Neural cell (in vitro differentiated cells): ENCODE results near the gene TULP4.

ENCODE experiments used
- EP300 ChIP-seq: fragments of 450-650 bp; conservative IDR thresholded peaks from 2 replicates; pipeline ENCODE4 v1.6.1; 2014; ENCODE audit warnings: antibody characterized with exemption, mild to moderate bottlenecking, moderate library complexity; ENCODE audit not compliant: poor library complexity, severe bottlenecking
- EZH2 ChIP-seq: fragments of 200-600, 300-800 bp; shearing (Covaris generic), sonication (generic); IDR thresholded peaks from 2 replicates; pipeline ENCODE4 v1.6.1; 2014; ENCODE audit warnings: antibody characterized with exemption, low read length, borderline replicate concordance, mild to moderate bottlenecking; ENCODE audit not compliant: insufficient read depth, poor library complexity, severe bottlenecking
- MXI1 ChIP-seq: fragments of 450-650 bp; conservative IDR thresholded peaks from 2 replicates; pipeline ENCODE4 v1.6.1; 2014; ENCODE audit warnings: antibody characterized with exemption, mild to moderate bottlenecking; ENCODE audit not compliant: poor library complexity, severe bottlenecking
- POLR2AphosphoS5 ChIP-seq: IDR thresholded peaks from 2 replicates; pipeline ENCODE4 v1.6.1; 2012
- SMC3 ChIP-seq: fragments of 450-650 bp; conservative IDR thresholded peaks from 2 replicates; pipeline ENCODE4 v1.6.1; 2014; ENCODE audit warnings: antibody characterized with exemption, mild to moderate bottlenecking, moderate library complexity; ENCODE audit not compliant: poor library complexity
- TF ChIP-seq, protein P1 (sequence below): fragments of 450-650 bp; IDR thresholded peaks from 2 replicates; pipeline ENCODE4 v1.5.1; 2014; ENCODE audit warnings: antibody characterized with exemption, mild to moderate bottlenecking, moderate library complexity; ENCODE audit not compliant: poor library complexity, severe bottlenecking

DNA sequence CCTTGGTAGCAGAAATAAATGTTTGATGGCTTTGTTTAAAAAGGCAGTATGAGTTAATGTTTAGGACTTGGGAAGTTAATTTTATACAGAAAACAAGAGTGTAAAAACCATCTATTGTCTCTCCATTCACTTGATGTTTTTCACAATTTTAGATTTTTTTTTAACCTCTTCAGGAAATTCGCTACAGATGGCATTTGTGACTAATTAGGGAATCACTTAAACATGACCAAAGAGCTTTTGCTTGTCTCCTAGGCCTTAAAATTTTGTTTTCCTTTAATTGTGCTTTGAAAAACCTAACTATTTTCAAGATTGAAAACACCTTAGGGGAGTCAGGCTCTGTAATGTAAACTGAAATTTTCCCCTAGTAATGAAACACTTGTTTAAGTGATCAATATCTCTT lies 17.3 kb downstream of the TULP4 start:
- TF ChIP-seq, protein P1, sequence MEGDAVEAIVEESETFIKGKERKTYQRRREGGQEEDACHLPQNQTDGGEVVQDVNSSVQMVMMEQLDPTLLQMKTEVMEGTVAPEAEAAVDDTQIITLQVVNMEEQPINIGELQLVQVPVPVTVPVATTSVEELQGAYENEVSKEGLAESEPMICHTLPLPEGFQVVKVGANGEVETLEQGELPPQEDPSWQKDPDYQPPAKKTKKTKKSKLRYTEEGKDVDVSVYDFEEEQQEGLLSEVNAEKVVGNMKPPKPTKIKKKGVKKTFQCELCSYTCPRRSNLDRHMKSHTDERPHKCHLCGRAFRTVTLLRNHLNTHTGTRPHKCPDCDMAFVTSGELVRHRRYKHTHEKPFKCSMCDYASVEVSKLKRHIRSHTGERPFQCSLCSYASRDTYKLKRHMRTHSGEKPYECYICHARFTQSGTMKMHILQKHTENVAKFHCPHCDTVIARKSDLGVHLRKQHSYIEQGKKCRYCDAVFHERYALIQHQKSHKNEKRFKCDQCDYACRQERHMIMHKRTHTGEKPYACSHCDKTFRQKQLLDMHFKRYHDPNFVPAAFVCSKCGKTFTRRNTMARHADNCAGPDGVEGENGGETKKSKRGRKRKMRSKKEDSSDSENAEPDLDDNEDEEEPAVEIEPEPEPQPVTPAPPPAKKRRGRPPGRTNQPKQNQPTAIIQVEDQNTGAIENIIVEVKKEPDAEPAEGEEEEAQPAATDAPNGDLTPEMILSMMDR, result no peak
- no peak for TF ChIP-seq EZH2
- no peak for TF ChIP-seq EP300
- no peak for TF ChIP-seq POLR2AphosphoS5
- no peak for TF ChIP-seq SMC3
- no peak for TF ChIP-seq MXI1
